ENCODE results near the gene CPM.
"Not testable (repeated sequence)": the region's sequence is repeated elsewhere in the genome, so short reads cannot be mapped to it uniquely, and the experiment has no call there.

Gene CPM

DNA sequence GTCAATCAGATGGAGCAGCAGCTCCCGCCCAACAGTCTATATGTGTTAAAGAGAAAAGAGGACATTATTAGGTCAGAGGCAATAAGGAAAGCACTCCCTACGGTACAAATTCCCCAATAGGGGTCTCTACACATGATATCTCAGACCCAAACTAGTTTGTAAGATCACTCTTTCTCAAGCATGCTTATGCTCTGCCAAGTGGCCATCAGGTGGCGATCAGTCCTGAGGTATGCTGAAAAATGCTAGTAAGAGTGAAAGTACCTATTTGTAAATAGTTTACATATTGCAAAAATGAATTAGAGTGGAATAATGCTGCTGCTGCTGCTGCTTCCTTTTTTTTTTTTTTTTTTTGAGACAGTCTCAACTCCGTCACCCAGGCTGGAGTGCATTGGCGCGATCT, 61.0 kb downstream of the CPM start:
- no peak for DNase-seq

DNA sequence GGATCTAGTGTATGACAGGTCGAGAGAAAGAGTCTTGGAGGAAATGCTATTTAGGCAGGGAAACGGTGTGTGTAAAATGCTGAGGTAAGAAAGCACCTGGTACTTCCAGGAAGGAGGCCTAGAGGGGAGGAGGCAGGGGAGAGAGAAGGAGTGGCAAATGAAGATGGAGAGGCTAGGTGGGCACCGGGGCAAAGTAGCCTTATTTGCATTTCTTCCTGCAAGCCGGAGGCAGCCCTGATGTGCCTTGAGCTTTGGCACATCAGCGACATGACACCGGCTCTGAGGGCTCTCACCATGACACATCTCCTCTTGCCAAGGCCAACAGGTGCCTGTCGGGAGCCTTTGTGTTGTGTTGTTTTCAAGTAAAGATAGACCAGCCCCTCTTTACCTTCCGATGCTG, 61.6 kb downstream of the CPM start:
- no peak for DNase-seq

DNA sequence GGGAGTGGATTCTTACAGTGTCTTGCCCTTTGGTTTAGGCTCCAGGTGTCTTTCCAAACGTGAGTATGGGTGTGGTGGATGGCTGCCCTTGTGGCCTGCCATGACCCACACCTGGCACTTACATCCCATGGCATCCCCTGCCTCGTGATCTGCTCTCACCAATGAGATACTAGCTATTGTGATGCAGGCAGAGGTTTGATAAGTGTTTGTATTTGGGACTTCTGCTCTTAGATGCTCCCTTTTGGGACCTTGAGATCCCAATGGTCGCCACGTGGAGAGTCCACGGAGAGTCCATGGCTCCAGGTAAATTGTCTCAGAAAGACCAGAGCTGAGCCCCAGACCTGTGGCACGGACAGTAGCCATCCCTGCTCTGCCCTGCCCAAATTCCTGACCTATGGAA, 62.5 kb downstream of the CPM start:
- DNase-seq = no peak

DNA sequence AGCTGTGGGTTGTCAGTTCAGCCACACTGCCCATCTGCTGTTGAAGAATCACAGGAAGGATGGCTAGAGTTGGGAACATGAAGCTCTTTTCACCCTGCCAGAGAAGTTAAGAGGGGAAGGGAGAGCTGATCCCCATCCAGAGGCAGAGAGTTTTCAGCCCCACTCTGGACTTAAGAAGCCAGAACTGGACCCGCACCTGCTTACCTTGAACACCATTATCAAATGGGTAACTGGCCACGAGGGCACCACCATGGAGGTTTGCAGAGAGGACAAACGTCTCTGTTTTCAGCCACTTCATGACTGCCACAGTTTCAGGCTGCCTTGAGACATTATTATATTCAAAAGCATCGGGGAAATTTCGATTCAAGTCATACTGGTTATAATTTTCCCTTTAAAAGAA, 63.0 kb downstream of the CPM start:
- no peak for DNase-seq

DNA sequence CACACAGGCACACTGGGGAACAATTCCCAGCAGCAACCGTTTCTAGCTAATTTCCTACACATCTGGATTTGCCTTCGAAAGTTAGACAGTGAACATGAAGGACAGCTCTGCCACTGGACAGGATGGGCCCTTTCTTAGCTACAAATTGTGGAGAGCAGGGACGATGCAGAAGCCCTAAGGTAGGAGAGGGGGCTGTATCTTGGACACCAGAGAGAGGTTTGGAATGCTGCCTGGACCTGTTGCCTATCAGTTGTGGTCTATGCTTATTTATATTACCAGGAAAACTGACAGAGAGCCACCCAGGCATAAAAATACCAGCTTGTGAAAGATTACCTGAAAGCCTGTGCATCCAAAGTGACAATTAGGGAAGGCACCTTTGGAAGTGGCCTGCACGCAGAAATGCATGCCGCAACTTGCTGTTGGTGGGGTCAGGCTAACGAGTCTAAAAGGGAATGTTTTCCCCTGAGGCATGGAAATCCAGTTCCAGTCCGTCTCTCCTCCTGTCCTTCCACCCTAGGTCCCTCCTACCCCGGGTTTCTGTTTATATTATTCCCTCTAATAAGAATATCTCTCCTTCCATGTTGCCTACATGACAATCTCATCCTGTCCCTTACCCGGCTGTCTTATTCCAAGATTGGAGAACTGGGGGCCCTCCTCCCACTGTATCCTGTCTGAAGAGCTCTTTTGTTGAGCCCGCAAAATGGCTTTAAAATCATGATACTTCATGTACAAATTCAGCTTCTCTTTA, 64.8 kb downstream of the CPM start:
- DNase-seq = no peak

DNA sequence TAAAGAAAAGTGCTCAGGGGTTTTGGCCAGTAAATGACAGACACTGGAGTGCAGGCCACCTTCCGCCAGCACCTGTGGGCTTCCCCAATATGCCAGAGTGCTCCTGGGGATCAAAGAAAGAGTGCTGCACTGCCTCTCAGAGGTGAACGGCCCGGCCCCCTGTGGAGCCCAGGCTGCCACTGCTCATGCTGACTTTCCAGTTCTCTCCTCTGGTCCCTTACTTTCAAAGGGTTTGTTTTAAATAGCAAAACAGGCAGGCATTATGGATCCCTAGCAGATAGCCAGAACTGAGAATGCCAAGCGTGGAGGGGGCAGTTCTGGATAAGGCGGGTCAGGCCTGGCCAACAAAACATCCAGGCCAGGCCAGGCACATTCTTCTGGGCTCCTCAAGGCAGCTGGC, 65.4 kb downstream of the CPM start:
- no peak for DNase-seq

DNA sequence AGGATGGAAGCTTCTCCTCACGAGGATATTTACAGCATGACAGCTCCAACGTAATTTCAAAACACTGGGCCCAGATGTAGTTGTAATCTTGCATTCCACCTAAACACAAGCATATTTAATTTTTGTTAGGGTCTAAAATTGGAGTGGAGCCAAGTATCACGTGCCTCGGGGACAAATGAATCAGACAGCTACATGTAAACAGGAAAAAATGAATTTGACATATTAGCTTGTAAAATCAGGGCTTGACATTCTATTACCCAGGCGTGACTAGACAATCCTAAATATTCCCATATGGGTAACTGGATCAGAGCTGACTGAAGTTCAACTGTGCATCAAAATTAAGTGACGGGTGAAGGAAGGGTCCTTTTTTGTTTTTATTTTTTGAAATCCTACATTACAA, 66.0 kb downstream of the CPM start:
- no peak for DNase-seq

DNA sequence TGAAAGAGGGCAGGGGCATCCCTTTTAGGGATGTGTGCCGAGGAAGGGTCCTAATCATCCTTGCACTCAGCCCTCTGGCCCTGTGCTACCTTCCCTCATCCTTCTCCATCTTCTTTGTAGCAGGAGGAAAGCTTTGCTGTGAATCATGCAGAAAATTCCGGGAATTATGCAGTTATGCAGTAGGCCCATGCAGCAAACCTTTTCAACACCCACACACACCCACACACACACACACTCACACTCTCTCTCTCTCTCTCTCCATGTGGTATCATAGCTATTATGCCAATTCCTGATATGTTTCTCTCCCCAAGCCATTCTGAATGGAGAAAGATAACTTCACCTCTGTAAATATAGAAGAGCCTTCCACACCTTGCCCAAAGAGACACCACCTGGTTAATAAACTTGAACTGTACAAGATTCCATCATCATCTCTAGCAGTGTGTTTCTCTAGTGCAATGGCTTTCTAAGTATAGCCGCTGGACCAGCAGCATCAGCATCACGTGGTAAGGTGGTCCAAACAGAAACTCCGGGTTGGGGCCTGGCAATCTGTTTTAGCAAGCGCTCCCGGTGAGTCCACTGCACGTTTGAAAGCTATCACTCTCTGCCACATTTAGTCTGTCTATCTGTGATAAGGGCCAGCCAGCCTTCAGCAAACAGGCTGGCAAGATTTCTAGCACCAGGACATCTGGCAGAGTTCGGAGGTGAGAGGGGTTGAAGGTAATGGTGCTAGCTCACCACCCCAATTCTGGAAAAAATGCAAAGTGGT, 67.4 kb downstream of the CPM start:
- no peak for DNase-seq

DNA sequence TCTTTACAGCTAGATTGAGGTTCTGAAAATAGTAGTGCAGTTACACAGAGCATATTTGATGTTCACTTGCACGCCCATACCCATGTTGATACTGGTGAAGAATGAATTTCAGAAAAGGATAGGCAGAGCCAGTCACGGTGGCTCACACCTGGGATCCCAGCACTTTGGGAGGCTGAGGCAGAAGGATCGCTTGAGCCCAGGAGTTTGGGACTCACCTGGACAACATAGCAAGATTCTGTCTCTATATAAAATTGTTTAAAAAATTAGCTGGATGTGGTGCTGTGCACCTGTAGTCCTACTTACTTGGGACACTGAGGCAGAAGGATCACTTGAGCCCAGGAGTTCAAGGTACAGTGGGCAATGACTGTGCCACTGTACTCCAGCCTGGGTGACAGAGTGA, 68.4 kb downstream of the CPM start:
- no peak for DNase-seq

DNA sequence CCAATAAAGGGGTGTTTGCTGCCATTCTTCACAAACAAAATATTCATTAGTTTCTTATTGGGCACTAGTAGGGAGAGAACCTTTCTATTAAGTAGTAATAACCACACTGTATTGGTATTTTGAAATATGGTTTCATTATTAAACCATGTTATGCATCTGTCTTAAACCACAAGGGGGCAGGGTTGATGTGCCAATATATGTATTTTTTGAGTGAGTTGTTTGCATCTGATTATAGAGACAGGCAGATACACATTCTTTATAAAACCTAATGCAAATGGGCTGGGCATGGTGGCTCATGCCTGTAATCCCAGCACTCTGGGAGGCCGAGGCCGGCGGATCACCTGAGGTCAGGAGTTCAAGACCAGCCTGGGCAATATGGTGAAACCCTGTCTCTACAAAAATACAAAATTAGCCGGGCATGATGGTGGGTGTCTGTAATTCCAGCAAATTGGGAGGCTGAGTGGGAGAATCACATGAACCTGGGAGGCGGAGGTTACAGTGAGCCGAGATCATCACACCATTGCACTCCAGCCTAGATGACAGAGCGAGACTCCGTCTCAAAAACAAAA, 69.0 kb downstream of the CPM start:
- not testable (repeated sequence) for DNase-seq

DNA sequence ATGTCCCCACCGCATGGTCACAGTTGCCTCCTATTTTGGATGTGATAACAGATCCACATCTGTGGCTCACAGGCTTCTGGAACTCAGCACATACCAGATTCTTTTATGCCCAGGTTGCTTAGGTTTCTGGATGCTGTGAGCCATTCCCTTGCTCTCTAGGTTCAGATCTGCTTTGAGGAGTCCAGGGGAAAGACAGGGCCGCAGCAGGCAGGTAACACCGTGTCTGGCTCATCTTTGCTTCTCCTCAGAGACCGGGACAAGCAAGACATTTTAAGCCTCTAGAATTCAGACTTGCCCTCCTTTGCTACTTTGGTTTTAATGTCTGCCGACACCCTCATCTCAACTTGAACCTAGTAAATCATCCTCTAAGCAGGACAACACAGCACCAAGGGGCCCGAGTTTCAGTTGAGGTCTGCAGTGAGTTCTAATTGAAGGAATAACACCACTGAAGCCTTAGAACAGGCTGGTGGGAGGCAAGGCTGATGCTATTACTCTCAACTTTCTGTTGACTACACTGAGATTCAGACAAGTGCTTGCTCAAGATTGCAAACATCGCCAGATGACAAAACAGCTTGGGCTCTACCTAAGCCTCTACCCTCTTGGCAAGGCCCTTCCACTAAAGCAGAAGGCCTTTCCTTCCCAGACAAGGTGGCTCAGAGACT, 69.7 kb downstream of the CPM start:
- no peak for DNase-seq

DNA sequence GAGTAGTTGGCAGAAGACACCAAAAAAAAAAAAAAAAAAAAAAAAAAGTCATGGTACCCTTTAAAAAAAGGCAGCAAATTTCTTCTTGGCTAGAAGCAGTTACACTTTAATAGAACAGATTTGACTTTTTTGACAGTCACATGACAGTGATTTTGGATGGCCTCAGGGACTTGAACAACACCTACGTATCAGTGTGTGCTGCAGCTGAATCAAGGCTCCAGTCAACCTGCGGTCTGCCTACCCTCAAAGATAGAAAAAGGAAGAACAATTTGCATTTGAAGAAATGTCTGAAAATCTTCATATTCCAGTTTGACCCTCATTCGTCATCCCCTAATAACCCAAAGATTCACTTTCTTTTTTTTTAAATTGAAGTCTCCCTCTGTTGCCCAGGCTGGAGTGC, 71.1 kb downstream of the CPM start:
- DNase-seq = no peak

DNA sequence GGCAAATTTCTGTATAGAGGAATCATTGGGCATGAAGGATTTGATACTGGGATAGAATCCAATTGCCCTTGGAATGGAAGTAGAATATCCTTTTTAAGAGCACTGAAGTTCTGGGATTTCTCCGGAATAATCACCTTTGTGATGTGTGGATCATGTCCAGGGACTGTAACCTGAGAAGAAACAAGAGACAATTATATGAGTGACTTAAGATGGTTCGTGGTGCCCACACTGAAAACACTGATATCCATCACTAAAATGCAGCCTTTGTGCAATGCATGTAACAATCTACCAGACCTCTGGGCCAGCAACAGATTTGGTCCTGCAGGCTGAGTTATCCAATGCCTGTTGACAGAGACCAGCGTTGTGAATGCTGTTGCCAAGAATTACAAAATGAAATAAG, 76.5 kb downstream of the CPM start:
- DNase-seq = no peak

DNA sequence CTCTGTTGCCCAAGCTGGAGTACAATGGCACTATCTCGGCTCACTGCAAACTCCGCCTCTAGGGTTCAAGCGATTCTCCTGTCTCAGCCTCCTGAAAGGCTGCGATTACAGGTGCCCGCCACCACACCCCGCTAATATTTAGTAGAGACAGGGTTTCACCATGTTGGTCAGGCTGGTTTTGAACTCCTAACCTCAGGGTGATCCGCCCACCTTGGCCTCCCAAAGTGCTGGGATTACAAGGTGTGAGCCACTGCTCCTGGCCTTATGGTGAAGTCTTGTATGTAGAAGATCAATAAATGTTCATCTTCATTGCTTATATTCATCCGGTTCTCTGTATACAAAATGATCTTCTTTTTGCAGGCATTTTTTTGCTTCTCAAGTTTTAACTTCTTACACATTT, 77.2 kb downstream of the CPM start:
- no peak for DNase-seq

DNA sequence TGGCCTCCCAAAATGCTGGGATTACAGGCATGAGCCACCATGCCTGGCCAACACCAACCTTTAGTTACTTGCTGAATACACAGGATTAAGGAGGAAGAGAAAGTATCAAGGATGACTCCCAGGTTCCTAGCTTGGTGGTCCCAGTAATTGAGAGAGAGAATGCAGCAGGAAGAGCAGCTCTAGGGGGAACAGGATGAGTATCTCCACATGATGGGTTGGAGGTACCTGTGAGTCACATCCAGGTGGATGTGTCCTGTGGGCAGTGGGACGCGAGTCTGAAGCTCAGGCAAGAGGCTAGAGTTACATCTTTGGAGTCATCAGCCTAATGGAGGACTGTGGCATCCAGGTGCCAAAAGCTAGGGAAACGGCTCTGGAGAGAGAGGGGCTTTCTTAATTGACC, 77.9 kb downstream of the CPM start:
- DNase-seq = no peak

DNA sequence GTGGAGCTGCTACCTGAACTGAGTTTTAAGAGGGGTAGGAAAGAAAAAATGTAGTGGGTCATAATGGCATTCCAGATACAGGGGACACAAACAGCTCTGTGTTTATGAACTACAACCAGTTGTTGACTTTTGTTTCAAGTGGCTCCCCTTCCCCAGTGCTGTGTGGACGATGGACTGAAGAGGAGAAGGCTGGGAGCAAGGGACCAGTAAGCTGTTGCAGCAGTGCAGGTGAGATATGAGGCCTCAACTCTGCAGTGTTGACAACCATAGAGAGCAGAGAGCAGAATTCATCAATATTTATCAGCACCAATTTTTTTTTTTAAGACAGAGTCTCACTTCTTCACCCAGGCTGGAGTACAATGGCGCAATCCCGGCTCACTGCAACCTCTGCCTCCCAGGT, 78.4 kb downstream of the CPM start:
- no peak for DNase-seq

DNA sequence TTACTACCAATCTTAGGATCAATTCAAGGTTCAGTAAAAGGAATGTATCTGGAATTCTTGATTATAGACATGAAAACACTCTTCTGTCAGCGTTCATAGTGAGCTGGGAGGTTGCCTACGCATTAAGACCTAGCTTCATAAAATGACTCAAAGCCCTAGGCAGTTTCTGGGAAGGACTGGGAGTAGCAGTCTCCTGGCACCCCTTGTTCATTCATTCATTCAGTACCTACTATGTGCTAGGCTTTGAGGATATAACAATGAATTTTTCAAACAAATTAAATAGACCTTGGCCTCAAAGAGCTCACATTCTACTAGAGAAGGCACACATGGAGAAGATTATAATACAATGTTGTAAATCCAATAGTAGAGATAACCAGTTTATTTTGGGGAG, 78.9 kb downstream of the CPM start:
- DNase-seq = no peak

DNA sequence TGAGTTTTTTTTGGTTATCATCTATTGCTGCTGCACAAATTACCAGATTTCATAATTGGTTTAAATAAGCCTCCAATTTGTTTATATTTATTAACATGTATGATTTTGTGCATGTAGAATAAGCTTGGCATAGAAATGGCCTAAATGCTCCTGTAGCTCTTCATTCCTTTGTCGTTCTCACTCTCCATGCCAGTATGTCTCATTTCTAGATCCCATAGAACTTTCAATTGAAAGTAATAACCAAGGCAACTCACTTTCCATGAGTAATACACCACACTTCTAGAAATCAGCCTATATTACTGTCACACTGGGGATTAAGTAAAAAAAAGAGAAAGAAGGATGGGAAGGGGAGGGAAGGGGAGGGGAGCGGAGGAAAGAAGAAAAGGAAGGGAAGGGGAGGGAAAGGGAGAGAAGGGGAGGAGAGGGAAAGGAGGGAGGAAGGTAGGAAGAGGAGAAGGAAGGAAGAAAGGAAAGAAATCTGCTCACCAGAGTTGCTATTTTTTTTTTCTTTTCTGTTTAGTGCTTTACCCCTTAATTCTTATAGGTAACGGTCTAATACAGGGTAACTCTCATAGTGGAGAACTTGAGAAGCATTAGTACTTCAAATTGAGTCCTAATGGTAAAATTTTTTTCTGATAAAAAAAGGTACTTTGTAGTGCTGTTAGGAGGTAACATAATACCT, 79.4 kb downstream of the CPM start:
- no peak for DNase-seq

DNA sequence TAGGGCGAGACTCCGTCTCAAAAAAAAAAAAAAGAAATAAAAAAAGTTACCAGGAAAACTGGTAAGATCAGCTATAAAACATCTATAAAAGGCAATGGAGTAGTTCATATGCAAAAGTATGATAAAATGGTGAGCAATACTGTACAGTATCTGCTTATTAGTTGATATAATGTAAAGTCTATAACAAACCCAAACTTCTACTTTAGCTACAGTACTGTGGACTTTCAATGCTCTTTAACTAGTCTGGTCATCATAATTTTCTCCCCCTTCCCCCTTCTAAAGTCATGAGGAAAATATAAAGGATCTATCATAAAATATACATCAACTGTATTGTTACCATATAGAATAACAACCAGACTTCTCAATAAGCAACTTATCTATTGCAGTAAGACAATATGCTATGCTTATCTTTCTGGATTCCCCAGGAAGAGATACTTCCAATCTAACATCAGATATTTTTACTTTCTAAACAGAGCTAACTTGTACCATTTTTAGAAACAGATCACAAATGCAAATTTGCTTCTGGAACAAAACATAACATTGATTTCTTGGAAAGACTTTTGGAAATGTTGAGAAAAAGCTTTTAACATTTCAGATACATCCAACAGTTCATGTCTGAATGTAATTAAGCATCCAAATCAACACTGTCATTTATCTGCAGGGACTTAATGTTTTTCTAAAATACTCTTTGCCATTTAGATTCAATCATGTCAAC, 81.2 kb downstream of the CPM start:
- no peak for DNase-seq

DNA sequence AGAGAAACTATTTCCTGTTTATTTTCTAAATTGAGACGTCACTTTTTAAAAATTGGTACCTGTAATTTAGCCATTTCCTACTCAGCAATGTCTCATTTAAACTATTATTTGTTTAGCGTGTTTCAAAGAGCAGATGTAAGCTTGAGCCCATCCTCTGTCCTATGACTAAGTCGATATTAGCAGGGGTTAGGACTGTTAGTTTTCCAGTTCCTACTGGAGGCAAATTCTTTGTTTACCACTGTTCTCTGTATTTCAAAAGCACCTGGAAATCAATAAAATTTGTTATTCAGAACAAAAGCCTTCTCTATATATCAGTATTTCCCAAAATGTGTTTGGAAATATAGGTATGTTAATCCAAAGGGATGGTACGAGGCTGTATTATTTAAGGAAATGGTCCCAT, 82.6 kb downstream of the CPM start:
- DNase-seq = no peak

DNA sequence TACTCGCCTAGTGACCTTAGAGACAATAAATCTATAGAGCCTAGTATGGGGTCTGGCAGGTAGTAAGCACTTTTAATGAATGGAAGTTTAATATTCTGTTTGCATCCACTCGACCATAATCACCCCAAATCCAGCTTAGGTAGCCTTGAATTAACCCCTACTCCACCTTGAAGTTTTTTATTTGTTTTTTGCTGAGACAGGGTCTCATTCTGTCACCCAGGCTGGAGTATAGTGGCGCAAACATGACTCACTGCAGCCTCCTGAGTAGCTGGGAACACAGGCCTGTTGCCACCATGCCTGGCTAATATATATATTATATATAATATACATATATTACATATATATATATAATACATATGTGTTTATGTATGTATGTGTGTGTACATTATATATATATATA, 86.2 kb downstream of the CPM start:
- DNase-seq = no peak
